Esophagus muscularis mucosa (tissue), 3 donors: ENCODE results near the gene GOLGB1.

Experiments
- EP300 ChIP-seq: sonication (generic); formaldehyde crosslinking; IDR thresholded peaks from one replicate; pipeline ENCODE4 v1.6.1; 2017; ENCODE audit warnings: antibody characterized with exemption
- TF ChIP-seq, protein P1 (sequence below), 3 experiments: fragments of 200-600 bp in 2 of 3; fragments of 450-650 bp in 1 of 3; sonication (generic) in 2 of 3; IDR thresholded peaks; one replicate each; pipeline ENCODE4 v1.5.1; 2017 to 2019; ENCODE audit warnings: antibody characterized with exemption in 3 of 3, mild to moderate bottlenecking in 2 of 3, moderate library complexity in 1 of 3

DNA sequence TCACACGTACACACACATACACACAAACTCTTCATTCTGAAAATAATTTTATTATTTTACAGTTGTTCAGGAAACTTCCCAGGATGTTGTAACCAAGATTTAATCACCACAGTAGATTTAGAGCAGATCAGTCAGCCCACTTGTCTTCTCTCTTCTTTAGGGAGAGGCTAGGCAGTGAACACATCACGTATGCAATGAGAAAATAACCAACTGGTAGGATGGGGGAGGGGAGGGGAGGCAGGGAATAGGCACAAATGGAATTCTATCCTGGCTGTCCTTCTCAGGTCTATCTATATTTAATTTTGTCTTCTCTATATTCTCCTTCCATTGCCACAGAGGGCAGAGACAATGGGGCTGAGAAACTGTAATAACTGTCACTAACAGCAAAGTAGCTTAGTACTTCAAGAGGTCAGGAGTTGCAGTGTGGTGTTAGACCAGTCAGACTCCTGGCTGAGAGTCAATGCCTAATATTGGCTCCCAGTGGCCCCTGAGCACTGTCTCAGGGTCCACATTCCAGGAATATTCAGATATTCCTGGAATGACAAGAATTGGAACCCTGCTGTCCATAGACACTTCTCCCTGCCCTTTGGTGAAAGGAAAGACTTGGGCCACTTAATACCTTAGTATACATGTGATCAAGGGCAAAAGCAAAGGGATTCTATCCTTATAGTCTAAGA lies 86.2 kb downstream of the GOLGB1 start:
- TF ChIP-seq, protein P1, sequence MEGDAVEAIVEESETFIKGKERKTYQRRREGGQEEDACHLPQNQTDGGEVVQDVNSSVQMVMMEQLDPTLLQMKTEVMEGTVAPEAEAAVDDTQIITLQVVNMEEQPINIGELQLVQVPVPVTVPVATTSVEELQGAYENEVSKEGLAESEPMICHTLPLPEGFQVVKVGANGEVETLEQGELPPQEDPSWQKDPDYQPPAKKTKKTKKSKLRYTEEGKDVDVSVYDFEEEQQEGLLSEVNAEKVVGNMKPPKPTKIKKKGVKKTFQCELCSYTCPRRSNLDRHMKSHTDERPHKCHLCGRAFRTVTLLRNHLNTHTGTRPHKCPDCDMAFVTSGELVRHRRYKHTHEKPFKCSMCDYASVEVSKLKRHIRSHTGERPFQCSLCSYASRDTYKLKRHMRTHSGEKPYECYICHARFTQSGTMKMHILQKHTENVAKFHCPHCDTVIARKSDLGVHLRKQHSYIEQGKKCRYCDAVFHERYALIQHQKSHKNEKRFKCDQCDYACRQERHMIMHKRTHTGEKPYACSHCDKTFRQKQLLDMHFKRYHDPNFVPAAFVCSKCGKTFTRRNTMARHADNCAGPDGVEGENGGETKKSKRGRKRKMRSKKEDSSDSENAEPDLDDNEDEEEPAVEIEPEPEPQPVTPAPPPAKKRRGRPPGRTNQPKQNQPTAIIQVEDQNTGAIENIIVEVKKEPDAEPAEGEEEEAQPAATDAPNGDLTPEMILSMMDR (IDR thresholded peaks at IDR 0.05), result no peak
- TF ChIP-seq EP300, result no peak
